Measurements from ENCODE around the gene WIZ.

The WIZ gene

GRCh38 chr19:15444505-15445226 is 5.1 kb downstream of the WIZ start:
- no peaks in the 10 kb centered on the region for H3K9me3 ChIP-seq (ENCODE audit: control insufficient read depth, insufficient read depth, low read depth, low read length)
- peaks cover 2% of the 10 kb centered on the region; the same call in 1 of the 2 replicates for H3K4me1 ChIP-seq (ENCODE audit: control insufficient read depth, insufficient read depth, low read length)
- H3K4me3 ChIP-seq (ENCODE audit: low read depth, low read length) = no peak overlapping the region
- no peak overlapping the region for H3K27ac ChIP-seq (ENCODE audit: extremely low read depth, low read depth, low read length)
- POLR2A ChIA-PET = no interaction called here
- H3K36me3 ChIP-seq (ENCODE audit: control insufficient read depth in 2 of 2, insufficient read depth in 1 of 2, low read length in 2 of 2) = peaks cover 0 to 8% of the 10 kb centered on the region in 2 experiments; a peak in 1 of 3 replicates
- CTCF ChIA-PET = no interaction called here
- no peak for TF ChIP-seq BCL6B (tag by site-specific recombination; IDR thresholded peaks at IDR 0.05)
- TF ChIP-seq ZNF571 (tag by site-specific recombination; IDR thresholded peaks at IDR 0.05) = no peak
- no peak for TF ChIP-seq REPIN1 (tag by site-specific recombination; IDR thresholded peaks at IDR 0.05; ENCODE audit: low read depth)
- TF ChIP-seq SP2 (tag by site-specific recombination; IDR thresholded peaks at IDR 0.05) = no peak
- TF ChIP-seq ZFP69B (tag by site-specific recombination; IDR thresholded peaks at IDR 0.05) = no peak
- TF ChIP-seq OVOL3 (tag by site-specific recombination; IDR thresholded peaks at IDR 0.05) = no peak
- TF ChIP-seq ZNF521 (tag by site-specific recombination; IDR thresholded peaks at IDR 0.05) = no peak
- no peak for TF ChIP-seq ZNF146 (tag by site-specific recombination; IDR thresholded peaks at IDR 0.05)
- no peak for TF ChIP-seq ZNF112 (tag by site-specific recombination; IDR thresholded peaks at IDR 0.05)
- no peak for TF ChIP-seq ZNF561 (tag by site-specific recombination; IDR thresholded peaks at IDR 0.05; ENCODE audit: borderline replicate concordance)
- TF ChIP-seq ZNF660 (tag by site-specific recombination; IDR thresholded peaks at IDR 0.05) = no peak
- TF ChIP-seq ZNF274 (IDR thresholded peaks at IDR 0.05; ENCODE audit: low read length) = no peak
- no peak for TF ChIP-seq ZNF274 (tag by site-specific recombination; IDR thresholded peaks at IDR 0.05; ENCODE audit: borderline replicate concordance)
- no peak for TF ChIP-seq ZNF843 (tag by site-specific recombination; IDR thresholded peaks at IDR 0.05)
- TF ChIP-seq INSM2 (tag by site-specific recombination; IDR thresholded peaks at IDR 0.05) = no peak
- no peak for TF ChIP-seq ZNF707 (tag by site-specific recombination; IDR thresholded peaks at IDR 0.05)
- TF ChIP-seq ZBTB6 (tag by site-specific recombination; IDR thresholded peaks at IDR 0.05) = no peak
- no peak for TF ChIP-seq ZNF404 (tag by site-specific recombination; IDR thresholded peaks at IDR 0.05)
- no peak for TF ChIP-seq ZNF211 (tag by site-specific recombination; IDR thresholded peaks at IDR 0.05; ENCODE audit: low read depth)

- Histone ChIP-seq H3K4me3 (ENCODE audit: low read depth, low read length) (no peak overlapping the region), H3K4me1 (ENCODE audit: control insufficient read depth, insufficient read depth, low read length) (no peaks in the 10 kb centered on the region), H3K36me3 (ENCODE audit: control insufficient read depth in 2 of 2, insufficient read depth in 1 of 2, low read length in 2 of 2) (peaks cover 0 to 8% of the 10 kb centered on the region in 2 experiments; a peak in 1 of 3 replicates), H3K9me3 (ENCODE audit: control insufficient read depth, insufficient read depth, low read depth, low read length) (no peaks in the 10 kb centered on the region), H3K27ac (ENCODE audit: extremely low read depth, low read depth, low read length) (no peak overlapping the region)
- ChIA-PET POLR2A (no interaction called here), CTCF (interaction anchor here (0.6 kb wide), 1 partner anchor 111 kb away, joined by 3 read pairs; no protein-coding TSS in a partner anchor)
- no peak for TF ChIP-seq ZNF133 (tag by site-specific recombination; IDR thresholded peaks at IDR 0.05)
- TF ChIP-seq ZNF701 (tag by site-specific recombination; IDR thresholded peaks at IDR 0.05) = no peak
- TF ChIP-seq CTCF (tag by site-specific recombination; IDR thresholded peaks at IDR 0.05) = no peak
- no peak for TF ChIP-seq RBAK (tag by site-specific recombination; IDR thresholded peaks at IDR 0.05)
- TF ChIP-seq ZNF624 (tag by site-specific recombination; IDR thresholded peaks at IDR 0.05) = no peak
- no peak for TF ChIP-seq ZNF362 (tag by site-specific recombination; IDR thresholded peaks at IDR 0.05)
- no peak for TF ChIP-seq ZNF398 (tag by site-specific recombination; IDR thresholded peaks at IDR 0.05)
- TF ChIP-seq WT1 (tag by site-specific recombination; IDR thresholded peaks at IDR 0.05) = no peak
- TF ChIP-seq GLI4 (tag by site-specific recombination; IDR thresholded peaks at IDR 0.05) = no peak
Observed at GRCh38 chr19:15443838-15444237, 5.9 kb downstream of the WIZ start.

All from HEK293 (cell line).